Measurements from ENCODE around the gene AFAP1. TPM values are rescaled to one million over a fixed set of nuclear protein-coding genes. Genes with fewer than 3 reads are reported as not detected.

AFAP1 gene
- total RNA-seq, 1 experiment from 2014 or later = 42.1 TPM

GRCh38 chr4:7753931-7754465 lies 185.7 kb downstream of the AFAP1 start:
- ATAC-seq = peak; percentile 3; the same call in 1 of the 2 replicates
- peak overlapping the region; percentile 86 for H3K27ac ChIP-seq (ENCODE audit: low read length)
- no peaks in the 10 kb centered on the region for H3K27me3 ChIP-seq (ENCODE audit: low read length)
- no peak for TF ChIP-seq EZH2phosphoT487 (IDR thresholded peaks at IDR 0.05; ENCODE audit: borderline replicate concordance, low read length)
- TF ChIP-seq, protein P1, sequence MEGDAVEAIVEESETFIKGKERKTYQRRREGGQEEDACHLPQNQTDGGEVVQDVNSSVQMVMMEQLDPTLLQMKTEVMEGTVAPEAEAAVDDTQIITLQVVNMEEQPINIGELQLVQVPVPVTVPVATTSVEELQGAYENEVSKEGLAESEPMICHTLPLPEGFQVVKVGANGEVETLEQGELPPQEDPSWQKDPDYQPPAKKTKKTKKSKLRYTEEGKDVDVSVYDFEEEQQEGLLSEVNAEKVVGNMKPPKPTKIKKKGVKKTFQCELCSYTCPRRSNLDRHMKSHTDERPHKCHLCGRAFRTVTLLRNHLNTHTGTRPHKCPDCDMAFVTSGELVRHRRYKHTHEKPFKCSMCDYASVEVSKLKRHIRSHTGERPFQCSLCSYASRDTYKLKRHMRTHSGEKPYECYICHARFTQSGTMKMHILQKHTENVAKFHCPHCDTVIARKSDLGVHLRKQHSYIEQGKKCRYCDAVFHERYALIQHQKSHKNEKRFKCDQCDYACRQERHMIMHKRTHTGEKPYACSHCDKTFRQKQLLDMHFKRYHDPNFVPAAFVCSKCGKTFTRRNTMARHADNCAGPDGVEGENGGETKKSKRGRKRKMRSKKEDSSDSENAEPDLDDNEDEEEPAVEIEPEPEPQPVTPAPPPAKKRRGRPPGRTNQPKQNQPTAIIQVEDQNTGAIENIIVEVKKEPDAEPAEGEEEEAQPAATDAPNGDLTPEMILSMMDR (conservative IDR thresholded peaks at IDR 0.05; ENCODE audit: low read depth, low read length) = no peak
- no peaks in the 10 kb centered on the region for H3K9me3 ChIP-seq (ENCODE audit: low read length)
- no peaks in the 10 kb centered on the region for H3K9me2 ChIP-seq (replicated peaks; ENCODE audit: low read length)
- H3K9ac ChIP-seq (ENCODE audit: low read length) = peak overlapping the region; percentile 30
- peaks cover 4% of the 10 kb centered on the region for H3F3A ChIP-seq (ENCODE audit: low read length, unreplicated experiment)
- H3K4me3 ChIP-seq (ENCODE audit: low read length) = peak overlapping the region; percentile 55; the same call in 1 of the 2 replicates
- H3K4me2 ChIP-seq (ENCODE audit: low read length) = peak overlapping the region; percentile 69
- DNase-seq = peak; percentile 54
- H3K4me1 ChIP-seq (ENCODE audit: insufficient read depth, low read length) = peaks cover 42% of the 10 kb centered on the region
- intact Hi-C loops (cut with micrococcal nuclease) = no loop called here
- no TSS peak for BruUV-seq (replicated peaks)
- CTCF ChIA-PET = interaction anchor here (0.8 kb wide), 1 partner anchor 103 kb away, joined by 3 read pairs; no protein-coding TSS in a partner anchor
- POLR2A ChIA-PET (ENCODE audit: unreplicated experiment) = interaction anchor here (0.8 kb wide), 1 partner anchor 224 kb away, joined by 7 read pairs; no protein-coding TSS in a partner anchor
- H2AFZ ChIP-seq (ENCODE audit: low read length) = no peak overlapping the region
- H4K20me1 ChIP-seq (ENCODE audit: low read length) = no peaks in the 10 kb centered on the region
- H3K36me3 ChIP-seq (ENCODE audit: low read depth, low read length) = no peaks in the 10 kb centered on the region
- no peaks in the 10 kb centered on the region for H3K79me2 ChIP-seq (ENCODE audit: low read length)

DNA sequence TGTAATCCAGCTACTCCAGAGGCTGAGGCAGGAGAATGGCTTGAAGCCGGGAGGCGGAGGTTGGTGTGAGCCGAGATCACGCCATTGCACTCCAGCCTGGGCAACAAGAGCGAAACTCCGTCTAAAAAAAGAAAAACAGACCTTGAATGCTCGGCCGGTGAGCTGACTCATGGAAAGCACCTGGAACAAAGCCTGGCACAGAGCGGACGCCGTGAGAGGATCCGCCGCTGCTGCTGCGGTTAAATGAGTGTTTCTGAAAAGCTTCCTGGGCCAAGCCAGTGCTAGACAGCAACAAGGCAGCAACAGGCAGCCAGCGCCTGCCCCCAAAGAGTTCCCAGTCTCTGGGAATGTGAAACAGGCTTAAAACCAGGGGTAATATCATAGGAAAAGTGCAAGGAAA lies 186.4 kb downstream of the AFAP1 start:
- peak overlapping the region; percentile 69 for H3K4me2 ChIP-seq (ENCODE audit: low read length)
- POLR2A ChIA-PET (ENCODE audit: unreplicated experiment) = interaction anchor here (0.8 kb wide), 1 partner anchor 225 kb away, joined by 7 read pairs; no protein-coding TSS in a partner anchor
- peak; percentile 51 for ATAC-seq

GRCh38 chr4:7752649-7753048 lies 187.0 kb downstream of the AFAP1 start:
- Histone ChIP-seq H3K9me3 (ENCODE audit: low read length) (no peaks in the 10 kb centered on the region), H3K4me1 (ENCODE audit: insufficient read depth, low read length) (peaks cover 49% of the 10 kb centered on the region), H3K79me2 (ENCODE audit: low read length) (no peaks in the 10 kb centered on the region), H3K9me2 (replicated peaks; ENCODE audit: low read length) (no peaks in the 10 kb centered on the region), H3K36me3 (ENCODE audit: low read depth, low read length) (no peaks in the 10 kb centered on the region), H2AFZ (ENCODE audit: low read length) (no peak overlapping the region), H3F3A (ENCODE audit: low read length, unreplicated experiment) (peaks cover 4% of the 10 kb centered on the region), H3K4me2 (ENCODE audit: low read length) (peak overlapping the region; percentile 69), H3K9ac (ENCODE audit: low read length) (peak overlapping the region; percentile 59), H3K27ac (ENCODE audit: low read length) (peak overlapping the region; percentile 86), H3K27me3 (ENCODE audit: low read length) (no peaks in the 10 kb centered on the region), H3K4me3 (ENCODE audit: low read length) (peak overlapping the region; percentile 55; the same call in 1 of the 2 replicates), H4K20me1 (ENCODE audit: low read length) (no peaks in the 10 kb centered on the region)
- POLR2A ChIA-PET (ENCODE audit: unreplicated experiment) = no interaction called here
- TF ChIP-seq EZH2 (IDR thresholded peaks at IDR 0.05; ENCODE audit: low read length, unreplicated experiment) = no peak
- intact Hi-C loops (cut with micrococcal nuclease) = no loop called here
- ATAC-seq = no peak
- BruUV-seq (replicated peaks) = no TSS peak
- no peak for DNase-seq
- CTCF ChIA-PET = interaction anchor here (0.6 kb wide), 1 partner anchor 949 kb away, joined by 3 read pairs; no protein-coding TSS in a partner anchor

More for the DNA sequence above, 186.4 kb downstream of the AFAP1 start:
- H3K27ac ChIP-seq (ENCODE audit: low read length) = peak overlapping the region; percentile 86
- TF ChIP-seq EZH2phosphoT487 (IDR thresholded peaks at IDR 0.05; ENCODE audit: borderline replicate concordance, low read length) (no peak), EZH2 (IDR thresholded peaks at IDR 0.05; ENCODE audit: low read length, unreplicated experiment) (no peak)
- TF ChIP-seq, protein P1 (conservative IDR thresholded peaks at IDR 0.05; ENCODE audit: low read depth, low read length) = no peak
- no TSS peak for BruUV-seq (replicated peaks)
- CTCF ChIA-PET = interaction anchor here (0.6 to 0.8 kb wide), 2 partner anchors 103 to 950 kb away, joined by 3 read pairs; no protein-coding TSS in a partner anchor
- intact Hi-C loops (cut with micrococcal nuclease) = no loop called here
- H3K9ac ChIP-seq (ENCODE audit: low read length) = peak overlapping the region; percentile 59
- DNase-seq = peak; percentile 77
- no peak overlapping the region for H2AFZ ChIP-seq (ENCODE audit: low read length)
- H3K79me2 ChIP-seq (ENCODE audit: low read length) = no peaks in the 10 kb centered on the region
- no peaks in the 10 kb centered on the region for H4K20me1 ChIP-seq (ENCODE audit: low read length)
- no peaks in the 10 kb centered on the region for H3K9me3 ChIP-seq (ENCODE audit: low read length)
- peak overlapping the region; percentile 55 for H3K4me3 ChIP-seq (ENCODE audit: low read length)
- H3K27me3 ChIP-seq (ENCODE audit: low read length) = no peaks in the 10 kb centered on the region
- H3K9me2 ChIP-seq (replicated peaks; ENCODE audit: low read length) = no peaks in the 10 kb centered on the region
- H3K4me1 ChIP-seq (ENCODE audit: insufficient read depth, low read length) = peaks cover 47% of the 10 kb centered on the region
- H3K36me3 ChIP-seq (ENCODE audit: low read depth, low read length) = no peaks in the 10 kb centered on the region
- H3F3A ChIP-seq (ENCODE audit: low read length, unreplicated experiment) = peaks cover 4% of the 10 kb centered on the region
